22Rv1 (cell line): Measurements from ENCODE around the gene SIK2.

Experiments used
- H3K27ac ChIP-seq: fragments of 450-650 bp; 2 replicates; pipeline ENCODE4 v1.5.1; 2017
- CTCF ChIP-seq: fragments of 450-650 bp; IDR thresholded peaks from 2 replicates; pipeline ENCODE4 v1.5.1; 2017; ENCODE audit warnings: mild to moderate bottlenecking
- ZFX ChIP-seq: fragments of 450-650 bp; IDR thresholded peaks from 2 replicates; pipeline ENCODE4 v1.6.1; 2017; ENCODE audit warnings: antibody characterized with exemption, borderline replicate concordance

Gene SIK2

GRCh38 chr11:111633248-111633647 lies 31.0 kb downstream of the SIK2 start:
- peak overlapping the region; percentile 53 for H3K27ac ChIP-seq

GRCh38 chr11:111633756-111634362 lies 31.6 kb downstream of the SIK2 start:
- TF ChIP-seq CTCF (no peak), ZFX (no peak)

More at GRCh38 chr11:111633248-111633647, 31.0 kb downstream of the SIK2 start:
- TF ChIP-seq CTCF (no peak), ZFX (no peak)

GRCh38 chr11:111634981-111635705 lies 32.9 kb downstream of the SIK2 start:
- H3K27ac ChIP-seq: no peak overlapping the region

More at GRCh38 chr11:111633756-111634362, 31.6 kb downstream of the SIK2 start:
- H3K27ac ChIP-seq: peak overlapping the region; percentile 53

GRCh38 chr11:111635706-111636045 lies 33.4 kb downstream of the SIK2 start:
- H3K27ac ChIP-seq: no peak overlapping the region
- TF ChIP-seq CTCF (no peak), ZFX (no peak)

More at GRCh38 chr11:111634981-111635705, 32.9 kb downstream of the SIK2 start:
- TF ChIP-seq CTCF: no peak
- no peak for TF ChIP-seq ZFX

- TF ChIP-seq CTCF (no peak), ZFX (no peak)
- H3K27ac ChIP-seq: no peak overlapping the region
These were observed 35.6 kb downstream of the SIK2 start for GRCh38 chr11:111637885-111638284.

- no peak for TF ChIP-seq ZFX
- TF ChIP-seq CTCF: no peak
- no peak overlapping the region for H3K27ac ChIP-seq
These were observed 37.1 kb downstream of the SIK2 start for GRCh38 chr11:111639226-111639925.

GRCh38 chr11:111641339-111642015 lies 39.2 kb downstream of the SIK2 start:
- no peak overlapping the region for H3K27ac ChIP-seq
- TF ChIP-seq CTCF: no peak
- TF ChIP-seq ZFX: no peak
